WTC11 (cell line): ENCODE results near the gene KCNA5.

Experiments
- CTCF ChIP-seq: fragments of 200-600 bp; IDR thresholded peaks from 2 replicates; pipeline ENCODE4 v1.8.0; 2022; ENCODE audit warnings: antibody characterized with exemption
- E2F4 ChIP-seq: sonication (generic); formaldehyde crosslinking; IDR thresholded peaks from 2 replicates; pipeline ENCODE4 v1.8.1; 2022; ENCODE audit warnings: low read depth, mild to moderate bottlenecking, moderate library complexity, missing genetic modification reagents, borderline replicate concordance
- ESRRA ChIP-seq: sonication (generic); formaldehyde crosslinking; IDR thresholded peaks from 2 replicates; pipeline ENCODE4 v1.8.1; 2022; ENCODE audit warnings: mild to moderate bottlenecking, missing genetic modification reagents, borderline replicate concordance
- ETV6 ChIP-seq: sonication (generic); formaldehyde crosslinking; IDR thresholded peaks from 2 replicates; pipeline ENCODE4 v1.8.1; 2022; ENCODE audit warnings: mild to moderate bottlenecking, missing genetic modification reagents
- FOXJ3 ChIP-seq: sonication (generic); formaldehyde crosslinking; IDR thresholded peaks from 2 replicates; pipeline ENCODE4 v1.9.0; 2021; ENCODE audit warnings: missing genetic modification reagents, mild to moderate bottlenecking, borderline replicate concordance
- FOXP4 ChIP-seq: sonication (generic); formaldehyde crosslinking; IDR thresholded peaks from 2 replicates; pipeline ENCODE4 v1.8.0; 2022; ENCODE audit warnings: mild to moderate bottlenecking, missing genetic modification reagents
- JUN ChIP-seq: sonication (generic); formaldehyde crosslinking; IDR thresholded peaks from 2 replicates; pipeline ENCODE4 v1.8.0; 2023; ENCODE audit warnings: mild to moderate bottlenecking, missing genetic modification reagents
- MAX ChIP-seq: sonication (generic); formaldehyde crosslinking; IDR thresholded peaks from 2 replicates; pipeline ENCODE4 v1.8.0; 2022; ENCODE audit warnings: mild to moderate bottlenecking, missing genetic modification reagents
- MLX ChIP-seq: sonication (generic); formaldehyde crosslinking; IDR thresholded peaks from 2 replicates; pipeline ENCODE4 v1.8.1; 2023; ENCODE audit warnings: mild to moderate bottlenecking, missing genetic modification reagents, moderate library complexity
- MYBL2 ChIP-seq: sonication (generic); formaldehyde crosslinking; IDR thresholded peaks from 2 replicates; pipeline ENCODE4 v1.8.1; 2023; ENCODE audit warnings: mild to moderate bottlenecking, moderate library complexity, missing genetic modification reagents
- NFYB ChIP-seq: sonication (generic); formaldehyde crosslinking; conservative IDR thresholded peaks from 2 replicates; pipeline ENCODE4 v1.8.0; 2022; ENCODE audit warnings: low read depth, missing genetic modification reagents
- NR2C2 ChIP-seq: sonication (generic); formaldehyde crosslinking; IDR thresholded peaks from 2 replicates; pipeline ENCODE4 v1.8.0; 2022; ENCODE audit warnings: mild to moderate bottlenecking, missing genetic modification reagents
- TEAD4 ChIP-seq: sonication (generic); formaldehyde crosslinking; IDR thresholded peaks from 2 replicates; pipeline ENCODE4 v1.8.0; 2022; ENCODE audit warnings: mild to moderate bottlenecking, missing genetic modification reagents
- USF2 ChIP-seq: sonication (generic); formaldehyde crosslinking; IDR thresholded peaks from 2 replicates; pipeline ENCODE4 v1.8.1; 2023; ENCODE audit warnings: mild to moderate bottlenecking, missing genetic modification reagents, moderate library complexity

- TF ChIP-seq CTCF (no peak), MYBL2 (CRISPR knock-in tag) (no peak), FOXP4 (CRISPR knock-in tag) (no peak), MAX (CRISPR knock-in tag) (no peak), ETV6 (CRISPR knock-in tag) (no peak), USF2 (CRISPR knock-in tag) (no peak), NR2C2 (CRISPR knock-in tag) (no peak), E2F4 (CRISPR knock-in tag) (no peak), NFYB (no peak), ESRRA (CRISPR knock-in tag) (no peak), JUN (CRISPR knock-in tag) (no peak), FOXJ3 (CRISPR knock-in tag) (no peak), MLX (CRISPR knock-in tag) (no peak), TEAD4 (CRISPR knock-in tag) (no peak)
Measured at GRCh38 chr12:5016526-5016925, 27.2 kb upstream of the KCNA5 start.
